CD4-positive, alpha-beta T cell (primary cell): ENCODE measurements around the gene NAXE. TPM values are rescaled to one million over a fixed set of nuclear protein-coding genes. Genes with fewer than 3 reads are reported as not detected.

Experiments
- ATAC-seq: fragments of 200-7000 bp; cut with Tn5 transposase; one replicate; pipeline ENCODE4 v1.10.0; 2022; ENCODE audit warnings: mild to moderate bottlenecking; ENCODE audit not compliant: poor library complexity
- CTCF ChIA-PET: fragments of 350-600 bp; sonication (Branson Sonifier 250); formaldehyde crosslinking; loops from one replicate; lab custom pipeline; 2021; ENCODE audit warnings: antibody characterized with exemption, inconsistent platforms; lab: Charles Lee
- POLR2A ChIA-PET: fragments of 350-600 bp; sonication (Branson Sonifier 250); formaldehyde crosslinking; loops from one replicate; lab custom pipeline; 2021; ENCODE audit warnings: antibody characterized with exemption, inconsistent platforms; lab: Charles Lee
- DNase-seq, 14 experiments: peaks; one replicate each; pipeline ENCODE4 v3.0.0-alpha.2; 2013 to 2020; ENCODE audit warnings: mixed read lengths in 2 of 14
- H3K27ac ChIP-seq, 2 donors: one replicate each; pipeline versions ENCODE4 v1.5.1 to v1.7.0; 2013; ENCODE audit warnings: low read length in 2 of 2, low read depth in 1 of 2, mild to moderate bottlenecking in 1 of 2
- H3K27me3 ChIP-seq, 2 experiments: 1 replicate in 1 of 2; 2 replicates in 1 of 2; pipeline versions ENCODE4 v1.6.1 to v1.7.0; 2013; ENCODE audit warnings: low read length in 2 of 2, control low read depth in 1 of 2, mild to moderate bottlenecking in 1 of 2, moderate library complexity in 1 of 2; ENCODE audit not compliant: insufficient read depth in 2 of 2, control insufficient read depth in 1 of 2
- H3K36me3 ChIP-seq: one replicate; pipeline ENCODE4 v1.6.1; 2013; ENCODE audit warnings: low read length, control low read depth; ENCODE audit not compliant: insufficient read depth
- H3K4me1 ChIP-seq: one replicate; pipeline ENCODE4 v1.6.1; 2013; ENCODE audit warnings: low read length, control low read depth; ENCODE audit not compliant: insufficient read depth
- H3K4me3 ChIP-seq: one replicate; pipeline ENCODE4 v1.5.1; 2013; ENCODE audit warnings: mild to moderate bottlenecking, low read length, moderate library complexity
- H3K9me3 ChIP-seq, 2 experiments: 1 replicate in 1 of 2; 2 replicates in 1 of 2; pipeline versions ENCODE4 v1.6.1 to v1.7.0; 2013; ENCODE audit warnings: low read length in 2 of 2, mild to moderate bottlenecking in 2 of 2, control low read depth in 1 of 2, moderate library complexity in 1 of 2; ENCODE audit not compliant: control insufficient read depth in 1 of 2, insufficient read depth in 1 of 2
- H3K27ac Mint-ChIP-seq: one replicate; pipeline ENCODE4 v1.8.0; 2020; ENCODE audit warnings: mixed read lengths
- H3K27me3 Mint-ChIP-seq: one replicate; pipeline ENCODE4 v1.8.0; 2021; ENCODE audit warnings: mixed read lengths
- H3K36me3 Mint-ChIP-seq: one replicate; pipeline ENCODE4 v1.8.0; 2021; ENCODE audit warnings: low read depth, mixed read lengths
- H3K4me1 Mint-ChIP-seq: one replicate; pipeline ENCODE4 v1.8.0; 2021; ENCODE audit warnings: low read depth, mixed read lengths
- H3K4me3 Mint-ChIP-seq: one replicate; pipeline ENCODE4 v1.8.0; 2020; ENCODE audit warnings: mild to moderate bottlenecking, mixed read lengths
- H3K9me3 Mint-ChIP-seq: one replicate; pipeline ENCODE4 v1.8.0; 2020; ENCODE audit warnings: mixed read lengths
- intact Hi-C, 2 experiments: fragments of 100-400 bp; cut with DNase I in 1 of 2; cut with micrococcal nuclease in 1 of 2; formaldehyde crosslinking; loops; one replicate each; pipeline versions ENCODE4 v1.15.1 to v1.9.0; 2023 to 2025; cut with DNase I, micrococcal nuclease
- total RNA-seq, 174 experiments: library from RNA in 2 of 174; stranded (reverse) in 2 of 174; gene quantifications; one replicate each; pipeline ENCODE4 v1.2.3 and lab custom pipeline; 2021 to 2026
- TF ChIP-seq, protein P1 (sequence below): fragments of 200-600 bp; IDR thresholded peaks from one replicate; pipeline ENCODE4 v1.8.0; 2022; ENCODE audit warnings: antibody characterized with exemption, mild to moderate bottlenecking

NAXE gene
- total RNA-seq, 2 experiments from 2014 or later, result 23.3 to 27.8 TPM

GRCh38 chr1:156574039-156574633 is 17.4 kb upstream of the NAXE start:
- TF ChIP-seq, protein P1, sequence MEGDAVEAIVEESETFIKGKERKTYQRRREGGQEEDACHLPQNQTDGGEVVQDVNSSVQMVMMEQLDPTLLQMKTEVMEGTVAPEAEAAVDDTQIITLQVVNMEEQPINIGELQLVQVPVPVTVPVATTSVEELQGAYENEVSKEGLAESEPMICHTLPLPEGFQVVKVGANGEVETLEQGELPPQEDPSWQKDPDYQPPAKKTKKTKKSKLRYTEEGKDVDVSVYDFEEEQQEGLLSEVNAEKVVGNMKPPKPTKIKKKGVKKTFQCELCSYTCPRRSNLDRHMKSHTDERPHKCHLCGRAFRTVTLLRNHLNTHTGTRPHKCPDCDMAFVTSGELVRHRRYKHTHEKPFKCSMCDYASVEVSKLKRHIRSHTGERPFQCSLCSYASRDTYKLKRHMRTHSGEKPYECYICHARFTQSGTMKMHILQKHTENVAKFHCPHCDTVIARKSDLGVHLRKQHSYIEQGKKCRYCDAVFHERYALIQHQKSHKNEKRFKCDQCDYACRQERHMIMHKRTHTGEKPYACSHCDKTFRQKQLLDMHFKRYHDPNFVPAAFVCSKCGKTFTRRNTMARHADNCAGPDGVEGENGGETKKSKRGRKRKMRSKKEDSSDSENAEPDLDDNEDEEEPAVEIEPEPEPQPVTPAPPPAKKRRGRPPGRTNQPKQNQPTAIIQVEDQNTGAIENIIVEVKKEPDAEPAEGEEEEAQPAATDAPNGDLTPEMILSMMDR, result no peak
- H3K4me1 Mint-ChIP-seq, result peaks cover 17% of the 10 kb centered on the region
- no peak overlapping the region for H3K4me3 Mint-ChIP-seq
- ATAC-seq, result no peak
- no peak for DNase-seq
- H3K36me3 Mint-ChIP-seq, result no peaks in the 10 kb centered on the region
- intact Hi-C loops, result no loop called here
- CTCF ChIA-PET, result interaction anchor here (1.4 kb wide), 1 partner anchor 93 kb away, joined by 4 read pairs; no protein-coding TSS in a partner anchor
- POLR2A ChIA-PET, result interaction anchor here (1.4 kb wide), 1 partner anchor 17 kb away, joined by 4 read pairs; the partner anchor contains the start of gene NAXE
- Histone ChIP-seq H3K4me3 (no peak overlapping the region), H3K4me1 (peaks cover 12% of the 10 kb centered on the region), H3K36me3 (no peaks in the 10 kb centered on the region), H3K9me3 (peaks cover 0 to 6% of the 10 kb centered on the region in 2 experiments), H3K27ac (no peak overlapping the region), H3K27me3 (peaks cover 21 to 30% of the 10 kb centered on the region in 2 experiments)
- peaks cover 38% of the 10 kb centered on the region for H3K27me3 Mint-ChIP-seq
- H3K27ac Mint-ChIP-seq, result no peak overlapping the region
- no peaks in the 10 kb centered on the region for H3K9me3 Mint-ChIP-seq

DNA sequence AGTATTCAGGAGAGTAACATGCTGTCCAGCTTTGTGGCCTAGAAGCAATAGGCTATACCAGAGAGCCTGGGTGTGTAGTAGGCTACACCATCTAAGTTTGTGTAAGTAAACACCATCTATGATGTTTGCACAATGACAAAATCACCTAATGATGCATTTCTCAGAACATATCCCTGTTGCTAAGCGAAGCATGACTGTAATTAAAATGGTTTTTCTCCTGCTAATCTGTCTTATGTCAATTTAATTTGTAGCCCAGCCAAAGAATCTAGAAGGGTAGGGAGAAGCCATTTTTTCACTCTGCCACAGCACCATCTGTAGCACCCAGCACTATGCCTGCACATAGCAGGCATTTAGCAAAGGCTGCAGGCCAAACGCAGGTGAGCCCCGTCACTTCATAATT is 14.0 kb upstream of the NAXE start:
- ChIA-PET POLR2A (no interaction called here), CTCF (no interaction called here)
- intact Hi-C loops, result no loop called here
- peaks cover 19% of the 10 kb centered on the region for H3K4me1 ChIP-seq
- Mint-ChIP-seq H3K36me3 (no peaks in the 10 kb centered on the region), H3K27me3 (peaks cover 17% of the 10 kb centered on the region), H3K27ac (no peak overlapping the region), H3K4me1 (peaks cover 21% of the 10 kb centered on the region), H3K4me3 (no peak overlapping the region), H3K9me3 (no peaks in the 10 kb centered on the region)
- no peaks in the 10 kb centered on the region for H3K9me3 ChIP-seq
- ATAC-seq (no peak), DNase-seq (no peak)
- TF ChIP-seq, protein P1, result no peak
- no peak overlapping the region for H3K27ac ChIP-seq
- H3K36me3 ChIP-seq, result no peaks in the 10 kb centered on the region
- H3K27me3 ChIP-seq, result peaks cover 2 to 8% of the 10 kb centered on the region in 2 experiments
- no peak overlapping the region for H3K4me3 ChIP-seq

DNA sequence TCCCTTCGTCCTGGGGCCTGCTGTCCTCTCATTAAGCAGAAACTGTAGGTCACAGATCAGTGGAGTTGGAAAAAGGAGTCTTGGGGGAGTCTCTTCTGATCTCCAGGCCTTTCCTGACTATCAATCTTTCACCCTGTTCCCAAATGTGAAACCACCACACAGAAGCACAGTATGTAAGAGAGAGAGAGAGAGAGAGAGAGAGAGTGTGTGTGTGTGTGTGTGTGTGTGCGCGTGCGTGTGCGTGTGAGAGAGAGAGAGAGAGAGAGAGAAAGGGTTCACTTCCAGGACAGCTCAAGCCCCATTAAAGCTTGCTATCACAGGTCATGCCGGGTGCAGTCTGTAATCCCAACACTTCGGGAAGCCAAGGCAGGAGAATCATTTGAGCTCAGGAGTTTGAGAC is 13.5 kb upstream of the NAXE start:
- CTCF ChIA-PET, result no interaction called here
- Mint-ChIP-seq H3K9me3 (no peaks in the 10 kb centered on the region), H3K27ac (no peak overlapping the region), H3K4me1 (peaks cover 21% of the 10 kb centered on the region), H3K4me3 (no peak overlapping the region), H3K36me3 (no peaks in the 10 kb centered on the region), H3K27me3 (peaks cover 12% of the 10 kb centered on the region)
- no peaks in the 10 kb centered on the region for H3K9me3 ChIP-seq
- no peak overlapping the region for H3K4me3 ChIP-seq
- TF ChIP-seq, protein P1, result no peak
- intact Hi-C loops, result no loop called here
- ATAC-seq (no peak), DNase-seq (no peak)
- POLR2A ChIA-PET, result no interaction called here
- peaks cover 21% of the 10 kb centered on the region for H3K4me1 ChIP-seq
- H3K36me3 ChIP-seq, result no peaks in the 10 kb centered on the region
- H3K27me3 ChIP-seq, result peaks cover 2 to 3% of the 10 kb centered on the region in 2 experiments
- no peak overlapping the region for H3K27ac ChIP-seq
